Renal cortical epithelial cell (primary cell): Measurements from ENCODE around the gene FGF21. TPM values are rescaled to one million over a fixed set of nuclear protein-coding genes. Genes with fewer than 3 reads are reported as not detected.
"Not testable (repeated sequence)": the region's sequence is repeated elsewhere in the genome, so short reads cannot be mapped to it uniquely, and the experiment has no call there.

ENCODE experiments used
- DNase-seq: peaks from one replicate; pipeline ENCODE4 v3.0.0-alpha.2; 2011; ENCODE audit warnings: low read depth
- total RNA-seq: library from RNA; depleted of rRNA; stranded (reverse); fragments of >200 nt; gene quantifications from 2 replicates; pipeline ENCODE4 v1.2.3, GENCODE V29; 2014

FGF21 gene
- not detected in 2 replicates for total RNA-seq

GRCh38 chr19:48755084-48755641 is at the start of gene FGF21:
FGF21 (plus strand) TSS chr19:48755524; CDS start chr19:48756237, 713 bp downstream.
- no peak for DNase-seq

- no peak for DNase-seq
Observed at GRCh38 chr19:48708471-48708870, 46.9 kb upstream of the FGF21 start.

- DNase-seq, result no peak
Observed at GRCh38 chr19:48711106-48711662, 44.1 kb upstream of the FGF21 start.

DNA sequence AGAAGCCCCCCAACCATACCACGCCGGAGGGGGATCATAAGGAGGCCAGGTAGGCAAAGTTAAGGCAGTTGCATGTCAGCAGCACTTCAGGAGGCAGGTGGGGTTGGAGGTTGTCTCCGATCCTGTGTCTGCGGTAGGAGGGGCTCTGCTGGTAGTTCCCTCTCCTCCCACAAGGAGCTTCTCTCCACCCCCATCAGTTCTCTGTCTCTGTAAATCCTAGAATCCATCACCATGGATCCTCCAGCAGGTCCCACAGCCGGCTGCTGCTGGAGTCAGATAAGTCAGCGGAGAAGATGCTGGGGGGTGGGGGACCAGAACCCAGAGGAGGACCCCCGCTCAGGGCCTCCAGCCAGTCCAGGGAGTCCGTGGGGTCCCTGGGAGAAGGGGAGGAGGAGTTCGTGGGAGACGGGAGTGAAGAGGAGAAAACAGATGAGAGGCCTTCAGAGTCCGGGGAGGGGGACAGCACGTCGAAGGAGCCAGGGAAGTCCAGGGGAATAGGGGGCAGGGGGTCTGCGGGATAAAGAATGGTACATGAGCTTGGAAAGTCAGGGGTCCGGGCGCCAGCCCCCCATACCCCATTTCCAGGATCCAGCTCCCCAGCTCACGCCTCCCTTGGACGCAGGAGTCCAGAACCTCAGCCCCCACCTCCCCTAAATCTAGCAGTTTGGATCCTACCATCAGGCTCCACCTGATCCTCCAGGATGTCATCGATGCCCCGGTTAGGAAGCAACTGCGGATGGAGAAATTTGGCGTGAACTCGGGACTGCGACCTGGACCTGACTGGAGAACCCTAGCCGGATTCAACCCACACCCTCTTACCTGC is 42.1 kb upstream of the FGF21 start:
- DNase-seq, result peak; percentile 15

DNA sequence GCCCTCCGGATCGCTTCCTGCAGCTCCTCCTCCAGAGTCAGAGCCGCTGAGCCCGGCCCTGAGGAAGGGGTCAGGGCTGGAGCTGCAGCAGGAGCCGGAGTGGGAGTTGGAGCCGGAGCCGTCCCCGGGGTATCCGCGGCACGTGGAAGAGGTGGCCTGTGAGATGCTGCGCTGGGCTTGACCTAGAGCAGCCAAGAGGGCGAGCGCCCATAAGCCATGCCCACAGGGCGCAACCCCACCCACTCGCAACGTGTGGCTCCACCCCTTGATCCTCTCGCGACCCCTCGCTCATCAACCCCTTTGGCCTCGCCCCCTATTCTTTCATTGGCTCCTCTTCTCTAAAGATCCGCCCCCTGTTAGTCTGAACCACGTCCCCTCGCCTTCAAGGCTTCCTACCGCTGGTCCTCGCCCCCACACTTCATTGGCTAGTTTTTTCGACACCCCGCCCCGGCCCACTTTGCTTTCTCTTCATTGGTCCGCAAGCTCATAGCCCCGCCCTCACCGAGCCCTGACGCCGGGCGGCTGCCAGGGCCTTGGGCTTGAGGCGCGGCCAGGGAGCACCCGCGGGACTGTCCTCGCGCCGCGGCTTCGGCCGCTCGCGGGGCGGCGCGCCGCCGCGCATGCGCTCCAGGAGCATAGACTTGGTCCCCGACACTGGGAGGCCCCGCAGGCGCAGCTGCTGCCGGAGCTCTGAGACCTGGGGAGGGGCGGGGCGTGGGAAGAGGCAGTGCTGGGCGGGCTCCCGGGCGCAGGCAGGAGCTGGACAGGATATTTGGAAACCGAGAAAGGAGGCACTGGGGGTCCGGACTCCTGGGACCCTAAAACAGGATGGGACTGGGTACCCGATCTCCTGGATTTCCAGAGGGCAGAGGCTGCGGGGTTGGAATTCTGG is 41.2 kb upstream of the FGF21 start:
- DNase-seq, result peak; percentile 98

GRCh38 chr19:48714759-48715675 is 40.3 kb upstream of the FGF21 start:
- DNase-seq, result no peak

DNA sequence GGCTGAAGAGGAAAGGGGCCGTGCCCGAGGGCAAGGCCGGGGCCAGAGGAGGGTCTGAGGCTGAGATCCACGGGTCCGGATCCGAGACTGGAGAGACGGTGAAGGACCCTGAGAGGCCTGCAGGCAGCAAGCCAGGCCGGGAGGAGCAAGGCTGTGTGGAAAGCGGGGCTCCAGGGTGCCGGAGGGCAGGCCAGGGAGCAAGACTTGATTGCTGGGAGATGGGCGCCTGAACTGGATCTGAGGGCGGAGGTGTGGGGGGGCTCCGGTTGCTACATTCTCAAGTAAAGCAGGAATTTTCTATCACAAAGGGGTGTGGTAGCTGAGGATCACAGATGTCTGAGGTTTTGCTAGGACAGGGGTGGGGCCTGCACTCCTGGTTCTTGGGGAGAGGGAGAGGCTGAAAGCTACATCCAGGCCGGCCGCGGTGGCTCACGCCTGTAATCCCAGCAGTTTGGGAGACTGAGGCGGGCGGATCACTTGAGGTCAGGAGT is 39.6 kb upstream of the FGF21 start:
- no peak for DNase-seq

DNA sequence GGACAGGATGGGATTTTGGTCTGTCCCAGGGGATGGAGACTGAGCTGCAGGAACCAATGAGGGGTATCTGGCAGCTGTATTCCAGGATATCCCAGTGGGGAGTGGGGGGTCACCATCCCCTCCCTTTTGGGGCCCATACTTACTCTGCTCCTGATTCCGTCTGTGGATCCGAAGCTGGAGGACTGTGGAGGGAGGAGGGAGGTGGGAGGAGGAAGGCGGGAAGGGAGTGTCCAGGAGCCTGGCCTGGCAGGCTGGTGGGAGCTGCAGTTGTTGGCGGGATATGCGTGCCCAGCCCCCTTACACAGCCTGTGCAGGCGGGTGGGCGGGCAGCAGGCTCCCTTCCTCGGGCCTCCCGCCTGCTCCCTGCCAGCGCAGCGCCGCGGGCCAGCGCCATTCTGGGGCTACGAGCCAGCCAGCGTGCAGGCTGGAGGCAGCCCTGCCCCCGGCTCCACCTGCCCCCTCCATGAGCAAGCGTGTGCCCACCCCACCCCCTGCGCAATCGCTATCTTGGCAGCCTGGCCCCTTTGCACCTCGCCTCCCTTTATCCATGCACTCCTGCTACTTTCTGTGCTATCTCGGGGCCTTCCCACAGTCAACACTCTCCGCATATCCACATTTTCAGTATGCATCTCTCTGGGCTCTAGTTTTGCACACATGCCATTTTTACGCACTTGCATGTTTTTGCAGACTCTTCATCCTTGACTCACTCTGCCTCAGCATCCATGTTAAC is 38.6 kb upstream of the FGF21 start:
- DNase-seq, result no peak

- not testable (repeated sequence) for DNase-seq
Observed at GRCh38 chr19:48718106-48718505, 37.2 kb upstream of the FGF21 start.

DNA sequence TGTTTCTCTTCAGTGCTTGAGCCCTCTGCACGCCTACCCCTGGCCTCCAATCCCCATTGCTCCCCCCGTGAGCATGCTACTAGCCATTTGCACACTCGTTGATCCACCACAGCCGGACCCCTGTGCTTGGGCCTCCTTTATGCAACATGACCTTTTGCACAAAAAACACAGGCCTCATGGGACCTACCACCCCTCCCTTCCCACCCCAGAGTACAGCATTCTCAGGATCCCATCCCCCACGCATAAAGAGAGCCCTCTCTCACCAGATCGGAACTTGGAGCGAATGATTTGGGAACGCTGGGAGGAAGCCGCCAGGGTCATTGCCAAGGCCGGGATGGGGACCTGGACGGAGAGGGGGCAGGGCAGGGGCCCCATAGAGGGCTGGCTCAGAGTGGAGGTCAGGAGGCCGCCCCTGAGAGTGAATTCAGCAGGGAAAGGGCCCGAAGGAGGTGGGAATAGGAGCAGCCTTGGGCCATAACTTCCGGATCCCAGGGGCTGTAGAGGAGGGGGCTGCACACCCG is 36.6 kb upstream of the FGF21 start:
- no peak for DNase-seq

DNA sequence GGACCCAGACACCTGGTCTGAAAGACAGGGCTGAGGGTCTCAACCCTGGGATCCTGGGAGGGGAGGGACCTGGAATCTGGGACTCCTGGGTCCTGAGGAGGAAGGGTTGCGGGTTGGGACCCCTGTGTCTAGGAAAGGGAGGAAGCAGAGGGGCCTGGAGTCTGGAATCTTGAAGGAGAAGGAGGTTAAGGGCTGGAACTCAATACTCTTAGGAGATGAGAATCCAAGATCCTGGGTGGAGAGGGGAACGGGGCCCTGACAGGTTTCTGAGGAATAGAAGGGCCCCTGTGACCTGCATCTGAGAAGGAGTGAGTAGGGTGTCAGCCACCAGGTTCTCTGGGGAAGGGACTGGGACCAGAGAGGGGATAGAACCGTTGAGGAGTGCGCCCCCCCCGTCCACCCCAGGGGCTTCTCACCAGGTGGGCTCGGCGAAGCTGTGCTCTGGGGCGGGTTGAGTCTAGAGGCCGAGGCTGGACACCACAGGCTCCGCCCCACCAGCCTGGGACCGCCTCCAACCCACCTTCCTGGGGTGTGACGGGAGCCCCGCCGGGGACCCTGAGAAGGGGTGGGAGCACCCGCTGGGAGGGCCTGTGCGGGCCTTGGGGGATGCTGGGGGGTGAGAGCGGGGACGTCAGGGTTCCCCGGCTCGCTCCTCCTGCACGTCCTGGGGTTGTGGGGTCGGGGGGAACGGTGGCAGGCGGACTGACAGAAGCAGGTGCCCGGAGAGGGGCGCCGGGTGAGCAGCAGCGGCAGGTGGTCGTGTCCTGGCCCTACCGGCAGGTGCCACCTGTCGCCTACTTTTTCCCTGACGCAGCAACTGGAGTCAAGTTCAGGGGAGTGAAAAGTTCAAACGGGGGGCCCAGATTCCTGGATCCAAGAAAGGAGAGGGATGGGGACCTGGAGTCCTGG is 35.8 kb upstream of the FGF21 start, which contains the start of gene MAMSTR:
Gene MAMSTR (minus strand): TSS at position 463 of the 909 bp plus-strand sequence. CDS start 694 bp downstream, outside the sequence.
- DNase-seq, result no peak

DNA sequence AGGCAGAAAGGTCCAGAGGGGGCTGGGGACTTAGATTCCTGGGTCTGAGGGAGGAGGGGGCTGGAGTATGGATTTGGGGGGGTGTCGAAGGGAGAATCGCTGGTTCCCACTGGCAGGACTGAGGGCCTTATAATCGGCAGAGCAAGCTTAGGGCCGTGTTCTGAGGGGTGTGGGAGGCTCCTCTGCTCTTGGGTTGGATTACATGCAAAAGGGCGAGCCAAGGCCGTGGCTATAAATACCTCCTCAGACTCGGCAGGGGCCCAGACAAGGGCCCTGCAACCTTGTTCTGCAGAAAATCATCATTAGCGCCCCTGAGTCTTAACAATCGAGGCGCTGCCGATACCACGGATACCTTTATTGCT is 35.1 kb upstream of the FGF21 start:
- no peak for DNase-seq

- DNase-seq, result peak; percentile 98
Observed at GRCh38 chr19:48720613-48721296, 34.6 kb upstream of the FGF21 start.

DNA sequence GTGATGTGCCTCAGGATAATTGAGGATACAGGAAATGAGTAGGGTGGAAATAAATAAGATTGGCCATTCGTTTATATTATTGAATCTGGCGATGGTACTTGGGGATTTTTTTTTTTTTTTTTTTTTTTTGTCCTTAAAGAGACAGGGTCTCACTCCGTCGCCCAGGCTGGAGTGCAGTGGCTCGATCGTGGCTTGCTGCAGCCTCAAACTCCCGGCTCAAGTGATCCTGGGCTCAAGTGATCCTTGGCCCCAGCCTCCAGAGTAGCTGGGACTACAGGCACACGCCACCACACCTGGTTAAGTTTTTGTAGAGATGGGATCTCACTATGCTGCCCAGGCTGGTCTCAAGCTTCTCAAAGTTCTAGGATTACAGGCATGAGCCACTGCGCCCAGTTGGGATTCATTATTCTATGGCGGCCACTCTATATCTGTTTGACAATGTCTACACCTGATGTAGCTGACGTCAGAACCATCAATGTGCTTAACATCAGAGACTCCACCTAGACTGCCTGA is 33.1 kb upstream of the FGF21 start:
- no peak for DNase-seq

- DNase-seq, result peak; percentile 70
Observed at GRCh38 chr19:48724796-48725753, 30.2 kb upstream of the FGF21 start.

DNA sequence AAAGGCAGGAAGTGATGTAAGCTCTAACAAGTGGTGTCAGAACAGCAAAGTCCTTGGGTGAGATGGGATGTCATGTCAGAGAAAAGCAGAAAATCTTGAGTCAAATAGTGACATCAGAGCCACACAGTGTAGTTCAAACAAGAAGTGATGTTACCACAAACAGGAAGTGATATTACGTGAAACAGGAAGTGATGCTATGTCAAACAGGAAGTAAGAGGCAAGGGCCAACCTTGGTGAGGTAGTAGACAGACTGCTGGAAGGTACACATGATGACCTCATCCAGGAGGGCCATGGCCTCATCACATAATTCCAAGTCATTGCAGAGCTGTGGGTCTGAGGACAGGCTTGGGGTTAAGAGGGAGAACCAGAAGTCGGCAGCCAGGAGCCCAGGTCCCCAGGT is 28.8 kb upstream of the FGF21 start:
- DNase-seq, result no peak
